GM19351 (cell line): ENCODE results near the gene APBA2.
"Not testable (repeated sequence)": the region's sequence is repeated elsewhere in the genome, so short reads cannot be mapped to it uniquely, and the experiment has no call there.

Source experiments
- ATAC-seq: cut with Tn5 transposase; IDR thresholded peaks from one replicate; pipeline ENCODE4 v1.9.1; 2021; ENCODE audit warnings: mild to moderate bottlenecking, moderate library complexity; ENCODE audit not compliant: unreplicated experiment

APBA2 gene

DNA sequence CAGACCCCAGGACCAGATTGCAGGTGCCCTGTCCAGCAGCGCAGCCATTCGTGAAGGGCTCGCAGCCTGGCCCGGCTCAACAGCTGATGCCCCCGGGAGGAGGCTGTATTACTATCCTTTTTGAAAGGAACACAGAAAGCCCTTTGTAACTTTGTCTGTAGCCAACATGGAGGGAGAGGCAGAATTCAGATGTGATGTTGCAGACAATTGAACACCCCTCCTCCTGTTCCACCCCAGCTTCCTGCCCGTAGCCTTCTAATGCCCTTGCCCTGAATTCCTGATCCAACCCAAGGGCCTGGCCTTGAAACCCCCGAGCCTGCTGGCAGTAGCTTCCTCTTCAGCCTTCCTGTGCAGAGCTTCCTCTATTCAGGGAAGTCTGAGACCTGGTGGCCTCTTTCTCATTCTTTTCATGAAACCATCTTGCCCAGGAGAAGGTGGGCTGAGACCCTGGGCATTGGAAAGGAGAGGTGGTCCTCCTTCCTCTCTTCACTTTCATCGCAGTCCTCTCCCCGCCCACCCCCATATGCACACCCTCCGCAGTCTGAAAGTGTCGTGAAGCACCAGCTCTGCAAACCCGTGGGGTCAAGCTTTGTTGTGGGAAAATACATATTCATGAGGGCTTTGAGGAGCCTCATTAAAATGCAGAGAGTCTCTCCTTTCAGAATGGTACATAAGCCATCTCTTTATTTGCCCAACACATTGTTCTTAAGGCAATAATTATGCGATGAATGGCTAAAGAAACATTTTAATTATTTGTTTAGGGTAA is 109.2 kb downstream of the APBA2 start:
- ATAC-seq: no peak

DNA sequence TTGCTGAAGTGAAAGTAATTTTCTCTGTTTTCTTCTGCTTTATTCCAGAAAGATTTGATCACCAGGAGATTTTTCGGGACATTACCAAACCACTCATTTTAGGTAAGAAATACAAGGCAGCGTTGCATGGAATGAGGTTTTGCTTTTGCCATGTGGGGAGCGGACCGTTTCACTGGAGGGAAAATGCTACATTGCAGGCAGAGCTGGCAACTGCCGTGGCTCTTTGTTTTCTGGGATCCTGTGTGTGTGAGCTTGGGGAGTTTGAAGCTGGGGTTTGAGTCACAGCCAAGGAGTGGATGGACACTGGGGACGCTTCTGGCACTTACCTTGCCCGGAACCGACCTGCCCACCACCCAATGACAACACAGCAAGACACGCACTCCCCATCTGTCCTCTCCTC is 109.9 kb downstream of the APBA2 start:
- no peak for ATAC-seq

DNA sequence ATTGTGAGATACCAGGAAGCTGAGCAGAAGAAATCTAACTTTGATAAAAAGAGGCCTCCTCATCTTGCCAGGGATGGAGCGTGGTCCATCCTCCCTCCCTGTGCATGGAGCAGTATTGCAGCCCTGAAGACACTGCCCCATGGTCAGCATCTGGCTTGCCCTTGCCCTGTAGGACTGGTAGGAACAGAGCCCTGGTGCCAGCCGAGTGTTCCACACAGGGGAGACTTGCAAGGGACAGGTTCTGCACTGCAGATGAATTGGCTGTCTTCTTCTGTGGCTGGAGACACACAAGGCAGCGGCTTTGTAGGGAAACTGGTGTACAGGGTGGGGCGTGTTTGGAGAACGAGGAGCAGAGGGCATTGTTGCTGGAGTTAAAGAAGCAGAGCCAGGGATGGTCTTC is 110.5 kb downstream of the APBA2 start:
- no peak for ATAC-seq

DNA sequence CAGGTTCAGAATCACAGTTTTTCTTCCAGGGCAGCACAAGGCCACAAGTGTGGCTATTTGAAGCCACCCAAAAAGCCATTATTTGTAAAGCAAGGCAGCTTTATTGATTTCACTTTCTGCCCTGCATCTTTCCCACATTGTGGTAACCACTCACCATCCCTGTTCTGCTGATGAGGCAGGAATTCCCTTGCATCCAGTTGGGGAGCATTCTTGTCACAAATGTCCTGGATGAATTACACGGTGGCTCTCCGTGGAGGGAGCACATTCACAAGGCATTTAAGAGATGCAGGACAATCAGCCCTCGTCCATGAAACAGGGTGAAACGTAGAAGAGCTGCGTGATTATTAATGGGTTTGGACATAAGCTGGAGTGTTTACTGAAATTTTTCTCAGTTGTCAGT is 111.2 kb downstream of the APBA2 start:
- no peak for ATAC-seq

DNA sequence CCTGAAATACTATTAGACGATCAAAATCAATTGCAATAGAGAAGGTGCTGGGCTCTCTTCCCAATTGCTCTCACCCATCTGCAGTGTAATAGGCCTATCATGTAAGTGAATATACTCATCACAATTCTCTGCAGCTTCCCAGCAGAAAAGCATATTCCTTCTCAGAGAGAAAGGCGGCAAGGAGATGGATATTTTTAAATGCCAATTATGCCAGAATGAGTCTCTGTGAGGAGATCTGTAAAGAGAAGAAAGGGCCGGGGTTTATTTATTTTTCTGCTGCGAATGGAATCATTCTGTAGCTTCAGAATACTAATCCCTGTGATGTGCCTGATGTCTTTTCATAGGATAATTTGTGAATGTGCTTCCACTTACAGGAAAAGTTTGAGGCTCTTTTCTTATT is 112.0 kb downstream of the APBA2 start:
- no peak for ATAC-seq

DNA sequence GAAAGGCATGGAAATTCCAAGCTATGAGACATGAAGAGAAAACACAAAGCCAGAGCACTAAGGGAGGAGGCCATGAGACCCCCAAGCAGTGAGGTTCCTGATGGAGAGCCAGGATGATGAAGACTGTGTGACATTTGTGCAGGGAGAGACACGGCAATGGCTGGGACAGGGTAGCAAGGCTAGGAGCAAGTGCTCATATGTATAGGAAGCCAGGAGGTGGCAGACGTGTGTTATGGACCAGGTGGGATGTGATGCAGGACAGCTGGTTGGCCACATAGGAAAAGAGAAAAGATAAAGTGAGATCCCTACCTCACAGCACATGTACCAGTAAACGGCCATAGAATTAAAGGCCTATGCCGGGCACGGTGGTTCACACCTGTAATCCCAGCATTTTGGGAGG is 112.7 kb downstream of the APBA2 start:
- no peak for ATAC-seq

DNA sequence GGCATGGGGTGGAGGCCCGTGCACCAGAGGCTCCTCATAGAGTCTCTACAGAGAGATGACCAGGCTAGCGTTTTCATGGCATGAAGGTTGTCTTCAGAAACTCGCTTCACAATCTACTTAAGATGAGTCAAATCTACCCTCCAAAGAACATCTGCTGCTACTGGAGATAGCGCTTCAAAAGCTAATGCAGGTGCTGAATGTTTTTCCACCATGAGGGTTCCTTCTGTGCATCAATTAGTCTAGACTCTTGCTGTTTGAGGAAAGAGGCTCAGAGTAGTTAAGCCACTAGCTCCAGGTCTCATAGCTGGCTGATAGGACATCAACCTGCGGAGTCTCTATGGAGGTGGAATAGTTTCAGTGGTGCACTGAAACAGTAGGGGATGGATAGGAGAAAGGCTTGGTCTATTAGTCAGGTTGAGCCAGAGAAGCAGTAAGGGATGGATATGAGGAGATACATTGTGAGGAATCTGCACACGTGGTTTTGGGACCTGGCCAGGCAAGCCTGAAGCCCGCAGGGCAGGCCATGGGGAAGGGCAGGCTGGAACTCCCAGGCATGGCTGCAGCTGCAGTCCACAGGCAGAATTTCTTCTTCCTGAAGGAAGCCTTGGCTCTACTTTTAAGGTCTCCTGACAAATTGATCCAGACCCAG is 117.5 kb downstream of the APBA2 start:
- no peak for ATAC-seq

DNA sequence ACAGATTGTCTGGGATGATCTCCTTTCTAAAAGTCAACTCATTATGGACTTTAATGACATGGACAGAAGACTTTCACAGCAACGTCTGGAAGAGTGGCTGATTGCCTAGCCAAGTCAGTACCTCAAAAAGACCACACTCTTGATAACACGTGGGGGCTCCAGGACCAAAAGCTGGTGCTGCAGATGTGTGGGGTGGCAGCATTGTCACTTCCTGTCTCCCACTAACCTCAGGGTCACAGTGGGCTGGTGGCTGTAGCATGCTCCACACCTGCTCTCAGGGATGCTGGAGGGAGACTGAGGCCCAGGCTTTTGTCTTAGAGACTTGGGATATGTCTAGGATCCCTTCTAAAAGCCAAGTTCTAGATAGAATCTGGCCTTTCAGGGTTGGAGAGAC is 118.1 kb downstream of the APBA2 start:
- no peak for ATAC-seq

DNA sequence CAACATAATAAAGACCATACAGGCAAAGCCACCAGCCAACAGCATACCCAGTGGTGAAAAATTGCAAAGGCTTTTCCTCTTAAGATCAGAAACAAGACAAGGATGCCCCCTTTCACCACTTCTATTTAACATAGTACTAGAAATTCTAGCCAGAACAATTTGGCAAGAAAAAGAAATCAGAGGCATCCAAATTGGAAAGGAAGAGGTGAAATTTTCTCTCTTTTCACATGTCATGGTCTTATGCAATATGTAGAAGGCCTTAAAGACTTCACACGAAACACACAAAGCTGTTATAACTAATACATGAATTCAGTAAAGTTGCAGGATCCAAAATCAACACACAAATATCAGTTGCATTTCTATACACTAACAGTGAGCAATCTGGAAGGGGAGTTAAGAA is 120.2 kb downstream of the APBA2 start:
- ATAC-seq: no peak

DNA sequence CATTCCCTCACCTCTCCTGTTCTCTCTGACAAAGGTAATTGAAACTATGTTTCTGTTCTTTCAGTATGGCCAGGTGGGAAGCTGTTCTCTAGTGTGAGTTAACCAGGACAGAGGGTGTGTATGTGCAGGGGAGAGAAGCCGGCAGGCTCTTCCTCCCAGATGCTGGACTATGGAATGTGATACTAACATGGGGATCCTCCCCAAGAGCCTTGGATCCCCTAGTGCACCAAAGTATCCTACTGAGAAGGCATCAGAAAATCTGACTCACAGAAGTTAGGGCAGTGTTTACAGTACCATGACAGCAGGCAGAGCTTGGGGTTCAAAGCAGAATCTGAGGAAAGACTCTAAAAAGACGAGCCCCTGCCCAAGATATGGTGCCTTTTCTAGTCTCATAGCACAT is 123.1 kb downstream of the APBA2 start:
- no peak for ATAC-seq

DNA sequence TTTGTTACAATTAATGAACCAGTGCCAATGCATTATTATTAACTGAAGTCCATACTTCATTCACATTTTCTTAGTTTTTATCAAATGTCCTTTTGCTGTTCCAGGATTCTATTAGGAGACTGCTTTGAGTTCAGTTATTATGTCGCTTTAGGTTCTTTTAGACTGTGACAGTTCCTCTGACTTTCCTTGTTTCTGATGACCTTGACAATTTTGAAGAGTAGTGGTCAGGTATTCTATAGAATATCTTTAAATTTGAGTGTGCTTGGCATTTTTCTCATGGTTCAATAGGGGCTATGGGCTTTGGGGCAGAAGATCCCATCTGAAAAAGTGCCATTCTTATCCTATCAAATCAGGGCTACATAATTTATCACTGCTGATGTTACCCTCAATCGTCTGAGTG is 126.3 kb downstream of the APBA2 start:
- ATAC-seq: no peak

DNA sequence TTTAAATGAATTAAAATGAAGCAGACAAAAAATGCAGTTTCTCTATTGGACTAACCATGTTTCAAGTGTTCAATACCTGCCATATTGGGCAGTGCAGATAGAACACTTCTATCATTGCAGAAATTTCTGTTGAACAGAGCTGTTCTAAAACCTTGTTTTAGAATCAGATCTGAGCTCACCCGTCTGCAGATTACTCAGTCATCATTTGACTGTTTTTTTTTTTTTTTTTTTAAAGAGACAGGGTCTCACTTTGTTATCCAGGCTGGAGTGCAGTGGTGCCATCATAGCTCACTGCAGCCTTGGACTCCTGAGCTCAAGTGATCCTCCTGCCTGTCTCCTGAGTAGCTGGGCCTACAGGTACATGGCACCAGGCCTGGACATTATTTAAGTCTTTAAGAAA is 128.7 kb downstream of the APBA2 start:
- ATAC-seq: no peak

DNA sequence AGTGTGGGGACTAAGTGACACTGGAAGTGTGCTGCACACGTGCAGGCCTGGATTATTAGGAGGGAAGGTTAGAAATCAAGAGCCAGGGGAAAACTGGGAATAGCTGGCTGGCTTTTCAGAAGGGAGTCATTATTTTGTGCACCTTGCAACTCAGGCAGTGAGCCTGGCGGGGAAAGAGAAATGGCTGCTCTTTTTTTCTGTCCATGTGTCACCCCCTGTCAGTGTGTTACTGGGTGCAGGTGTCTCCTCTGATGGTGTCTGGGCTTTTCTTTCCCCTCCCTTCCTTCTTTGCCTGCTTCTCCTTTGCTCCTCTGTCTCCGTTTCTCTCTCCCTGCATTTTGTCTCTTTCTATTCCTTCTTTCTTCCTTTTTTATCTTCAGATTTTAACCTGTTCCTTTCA is 130.7 kb downstream of the APBA2 start:
- no peak for ATAC-seq

DNA sequence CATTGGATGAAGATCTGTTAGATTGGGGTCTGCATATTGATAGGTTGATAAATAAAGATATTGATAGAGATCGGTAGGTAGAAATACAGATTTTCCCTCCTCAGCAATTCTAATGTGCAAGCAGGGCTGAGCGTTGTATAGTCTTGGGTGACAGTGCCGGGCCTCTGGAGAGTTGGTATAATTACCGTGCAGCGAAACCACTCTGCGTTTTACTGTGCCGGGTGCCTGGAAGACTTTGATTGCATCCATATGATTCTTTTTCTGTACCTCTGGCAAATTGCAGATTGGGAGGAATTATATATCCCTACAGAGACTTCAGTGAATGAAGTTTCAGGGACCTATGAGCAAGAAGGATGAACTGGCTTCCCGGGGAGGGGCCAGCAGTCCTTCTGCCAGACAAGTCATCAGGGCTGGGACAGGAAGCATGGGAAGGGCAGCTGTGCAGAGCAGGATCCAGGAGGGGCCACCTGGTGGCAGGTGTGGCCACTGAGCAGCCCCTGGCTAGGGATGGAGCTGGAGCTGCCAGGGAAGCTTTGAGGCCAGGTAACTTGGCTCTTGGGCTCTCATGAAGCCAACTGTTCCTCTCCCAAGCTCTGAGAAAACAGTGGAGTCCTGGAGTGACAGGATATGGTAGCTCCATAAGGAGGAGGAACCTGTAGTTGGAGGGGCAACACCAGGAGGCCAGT is 132.5 kb downstream of the APBA2 start:
- ATAC-seq: no peak

DNA sequence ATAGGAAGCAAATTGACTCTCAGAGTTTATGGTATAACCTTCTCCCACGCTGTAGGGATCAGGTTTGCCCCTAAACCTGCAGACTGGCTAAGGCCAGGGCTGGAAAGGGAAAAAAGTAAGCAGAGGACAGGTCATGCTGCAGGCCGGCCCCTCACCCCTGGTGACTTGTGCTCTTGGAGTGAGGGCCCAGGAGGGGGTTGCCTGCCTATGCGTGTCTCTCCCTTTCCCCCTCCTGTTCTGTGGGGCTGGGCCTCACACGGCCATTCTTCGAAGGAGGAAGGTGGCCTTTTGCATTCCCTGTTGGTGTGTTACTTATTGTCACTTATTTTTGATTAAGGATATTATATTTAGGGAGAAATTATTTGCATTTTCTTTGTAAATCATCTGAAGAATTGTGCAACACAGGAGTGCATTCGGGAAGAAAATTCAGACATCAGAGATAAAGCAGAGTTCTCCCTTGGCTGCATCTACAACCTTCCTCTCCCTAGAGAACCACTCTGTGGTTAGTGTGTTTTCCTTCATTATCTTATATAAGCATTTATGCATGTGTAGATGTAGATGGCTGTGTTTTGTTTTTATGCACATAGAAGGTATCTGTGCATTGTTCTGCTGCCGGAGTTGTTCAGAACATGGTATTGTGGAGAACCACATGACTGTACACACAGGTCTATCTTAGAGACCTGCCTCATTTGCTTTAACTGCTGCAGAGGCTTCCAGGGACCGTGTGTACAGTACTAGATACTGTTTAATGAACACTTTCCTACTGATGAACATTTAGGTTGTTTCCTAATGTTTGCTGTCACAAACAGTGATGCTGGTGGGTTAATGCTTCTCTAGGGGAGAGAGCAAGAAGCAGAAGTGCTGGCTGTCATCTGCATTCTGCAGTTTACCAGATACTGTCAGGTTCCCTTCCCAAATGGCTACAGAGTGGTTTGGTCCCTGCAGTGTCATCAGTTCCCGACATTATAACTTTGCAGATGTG is 133.5 kb downstream of the APBA2 start:
- no peak for ATAC-seq

DNA sequence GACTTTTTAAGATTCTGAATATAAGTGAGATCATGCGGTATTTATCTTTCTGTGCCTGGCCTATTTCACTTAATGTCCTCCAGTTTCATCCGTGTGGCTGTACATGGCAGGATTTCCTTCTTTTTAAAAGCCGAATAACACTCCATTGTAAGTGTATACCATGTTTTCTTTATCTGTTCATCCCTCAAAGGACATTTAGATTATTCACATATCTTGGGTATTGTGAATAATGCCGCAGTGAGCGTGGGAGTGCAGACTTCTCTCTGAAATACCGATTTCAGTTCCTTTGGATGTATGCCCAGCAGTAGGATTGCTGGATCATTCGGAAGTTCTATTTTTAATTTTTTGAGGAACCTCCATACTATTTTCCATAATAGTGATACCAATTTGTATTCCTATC is 136.1 kb downstream of the APBA2 start:
- ATAC-seq: no peak

DNA sequence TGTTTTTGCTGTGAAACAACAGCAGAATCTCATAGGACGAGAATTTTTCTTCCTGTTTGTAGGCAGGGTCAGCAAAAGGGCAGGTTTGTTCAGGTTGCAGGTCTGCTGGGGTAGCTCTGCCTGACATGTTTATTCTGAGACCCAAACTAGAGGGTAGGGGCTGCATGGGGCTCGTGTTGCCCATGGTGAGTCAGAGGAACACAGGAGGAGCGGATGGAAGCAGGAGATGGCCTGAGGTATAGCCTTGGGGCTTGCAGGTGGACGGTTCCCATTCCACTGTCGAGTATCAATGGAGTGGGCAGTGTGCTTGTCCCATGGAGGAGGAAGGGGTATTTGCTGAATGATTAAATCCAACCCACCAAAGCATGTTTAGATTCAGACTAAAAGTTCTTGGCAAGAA is 138.9 kb downstream of the APBA2 start:
- ATAC-seq: no peak

DNA sequence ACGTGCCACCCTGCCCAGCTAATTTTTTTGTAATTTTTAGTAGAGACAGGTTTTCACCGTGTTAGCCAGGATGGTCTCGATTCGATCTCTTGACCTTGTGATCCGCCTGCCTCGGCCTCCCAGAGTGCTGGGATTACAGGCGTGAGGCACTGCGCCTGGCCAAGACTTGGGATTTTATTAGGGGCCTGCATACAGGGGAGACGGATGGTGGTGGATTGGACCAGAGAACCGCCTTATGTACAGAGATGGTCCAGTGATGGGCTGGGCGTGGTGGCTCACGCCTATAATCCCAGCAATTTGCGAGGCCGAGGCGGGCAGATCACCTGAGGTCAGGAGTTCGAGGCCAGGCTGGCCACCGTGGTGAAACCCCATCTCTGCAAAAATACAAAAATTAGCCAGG is 139.6 kb downstream of the APBA2 start:
- ATAC-seq: not testable (repeated sequence)

DNA sequence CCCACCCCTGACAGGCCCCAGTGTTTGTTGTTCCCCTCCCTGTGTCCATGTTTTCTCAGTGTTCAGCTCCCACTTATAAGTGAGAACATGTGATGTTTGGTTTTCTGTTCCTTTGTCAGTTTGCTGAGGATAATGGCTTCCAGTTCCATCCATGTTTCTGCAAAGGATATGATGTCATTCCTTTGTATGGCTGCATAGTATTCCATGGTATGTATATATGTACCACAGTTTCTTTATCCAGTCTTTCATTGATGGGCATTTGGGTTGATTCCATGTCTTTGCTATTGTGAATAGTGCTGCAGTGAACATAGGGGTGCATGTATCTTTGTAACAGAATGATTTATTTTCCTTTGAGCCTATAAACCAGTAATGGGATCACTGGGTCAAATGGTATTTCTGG is 142.4 kb downstream of the APBA2 start:
- not testable (repeated sequence) for ATAC-seq

DNA sequence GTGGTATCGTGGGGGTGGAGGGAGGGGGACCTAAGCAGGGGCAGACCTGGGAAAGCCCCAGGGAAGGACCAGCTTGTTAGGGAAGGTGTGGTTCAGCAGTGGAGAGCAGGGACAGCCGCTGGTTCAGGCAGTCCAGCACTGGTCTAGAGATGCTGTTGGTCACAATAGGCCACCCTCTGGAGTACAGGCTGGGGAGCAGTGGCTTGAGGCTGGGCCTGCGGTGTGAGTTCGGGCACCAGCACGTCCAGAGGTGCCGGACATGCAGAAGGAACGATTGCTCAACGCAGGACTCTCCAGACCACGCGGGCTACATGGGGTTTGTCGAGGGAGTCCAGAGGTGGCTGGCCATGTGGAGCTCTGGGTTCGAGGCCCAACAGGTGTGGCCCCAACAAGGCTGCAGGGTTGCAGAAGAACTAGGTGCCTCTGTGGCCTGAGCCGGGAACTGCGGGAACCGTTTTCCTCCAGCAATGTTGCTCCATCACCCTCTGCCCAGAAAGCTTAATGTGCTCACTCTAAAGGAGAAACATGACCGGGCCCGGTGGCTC is 143.9 kb downstream of the APBA2 start:
- no peak for ATAC-seq
